ENCODE measurements around the gene HNRNPD. TPM values are rescaled to one million over a fixed set of nuclear protein-coding genes. Genes with fewer than 3 reads are reported as not detected.
A peak's percentile ranks its signal among the peaks of the same experiment; 100 is the strongest.
"Not testable (repeated sequence)": the region's sequence is repeated elsewhere in the genome, so short reads cannot be mapped to it uniquely, and the experiment has no call there.

Gene HNRNPD
- polyA plus RNA-seq, 4 donors: 485 to 663 (median 624) TPM

GRCh38 chr4:82373486-82373815 lies 340 bp downstream of the HNRNPD start:
- DNase-seq (ENCODE audit: low read depth in 4 of 4, low spot score in 3 of 4): no peak

- peak in 2 of 4 donors; percentile 56 to 67 for DNase-seq (ENCODE audit: low read depth in 4 of 4, low spot score in 3 of 4)
These were observed 990 bp downstream of the HNRNPD start for GRCh38 chr4:82372517-82373485.

DNA sequence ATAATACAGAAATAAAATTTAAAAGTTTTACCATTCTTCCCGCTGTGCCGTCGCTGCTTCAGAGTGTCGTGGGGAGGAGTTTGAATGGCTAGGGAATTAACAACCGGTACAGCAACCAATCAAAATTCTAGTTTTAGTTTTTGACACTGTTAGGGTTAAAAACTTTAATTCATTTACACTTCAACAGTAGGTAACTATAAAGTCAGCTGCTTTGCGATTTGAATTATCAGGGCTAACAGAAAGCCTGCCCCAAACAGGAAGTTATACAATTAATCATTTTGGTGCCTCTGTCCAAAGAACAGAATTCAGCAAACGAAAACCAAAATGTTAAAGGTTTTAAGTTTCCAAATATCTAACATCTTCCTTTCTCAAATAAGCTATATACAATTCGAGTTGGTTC lies 2.3 kb downstream of the HNRNPD start:
- no peak for DNase-seq (ENCODE audit: low read depth in 4 of 4, low spot score in 3 of 4)

DNA sequence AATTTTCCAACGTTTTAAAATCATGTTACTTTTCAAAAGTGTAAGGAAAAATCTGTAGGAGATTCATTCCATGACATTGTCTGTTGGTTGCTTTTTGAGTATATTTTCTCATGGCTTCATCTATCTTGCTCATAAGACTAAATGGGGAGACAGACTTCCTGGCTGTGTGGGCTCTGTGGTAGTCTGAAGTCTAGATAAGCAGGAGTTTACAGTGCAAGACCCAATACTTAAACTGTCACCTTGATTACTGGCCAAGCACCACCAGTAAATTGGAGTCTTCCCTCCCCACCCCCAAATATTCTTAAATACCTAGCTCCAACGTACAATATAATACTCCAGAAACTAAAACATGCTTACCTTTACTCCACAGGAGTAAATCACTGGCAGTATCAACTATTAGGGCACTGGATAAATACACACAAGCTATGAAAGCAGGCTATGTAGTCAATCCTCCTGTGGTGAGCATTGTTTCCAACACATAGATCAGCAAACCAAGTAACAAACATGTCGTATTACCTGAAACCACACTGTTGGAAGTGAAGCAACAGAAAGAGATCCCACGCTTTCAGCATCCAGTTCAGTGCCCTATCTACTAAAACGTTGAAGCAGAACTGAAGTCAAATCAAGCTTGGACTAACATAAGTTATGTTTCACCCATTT lies 6.2 kb downstream of the HNRNPD start:
- DNase-seq (ENCODE audit: low read depth in 4 of 4, low spot score in 3 of 4): no peak

- DNase-seq (ENCODE audit: low read depth in 4 of 4, low spot score in 3 of 4): not testable (repeated sequence)
These were observed 7.4 kb downstream of the HNRNPD start for GRCh38 chr4:82366431-82366830.

GRCh38 chr4:82363896-82364487 lies 9.8 kb downstream of the HNRNPD start:
- DNase-seq (ENCODE audit: low read depth in 4 of 4, low spot score in 3 of 4): no peak

DNA sequence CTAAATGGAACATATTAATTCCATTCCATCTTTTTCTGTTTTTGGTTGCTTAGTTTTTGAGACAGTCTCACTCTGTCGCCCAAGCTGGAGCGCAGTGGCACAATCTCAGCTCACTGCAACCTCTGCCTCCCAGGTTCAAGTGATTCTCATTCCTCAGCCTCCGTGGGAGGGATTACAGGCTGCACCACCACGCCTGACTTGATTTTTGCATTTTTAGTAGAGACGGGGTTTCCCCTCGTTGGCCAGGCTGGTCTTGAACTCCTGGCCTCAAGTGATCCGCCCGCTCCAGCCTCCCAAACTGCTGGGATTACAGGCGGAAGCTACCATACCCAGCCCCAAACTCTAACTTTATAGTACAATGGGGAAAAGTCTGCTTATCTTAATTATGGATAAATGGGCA lies 11.2 kb downstream of the HNRNPD start:
- DNase-seq (ENCODE audit: low read depth in 4 of 4, low spot score in 3 of 4): no peak

DNA sequence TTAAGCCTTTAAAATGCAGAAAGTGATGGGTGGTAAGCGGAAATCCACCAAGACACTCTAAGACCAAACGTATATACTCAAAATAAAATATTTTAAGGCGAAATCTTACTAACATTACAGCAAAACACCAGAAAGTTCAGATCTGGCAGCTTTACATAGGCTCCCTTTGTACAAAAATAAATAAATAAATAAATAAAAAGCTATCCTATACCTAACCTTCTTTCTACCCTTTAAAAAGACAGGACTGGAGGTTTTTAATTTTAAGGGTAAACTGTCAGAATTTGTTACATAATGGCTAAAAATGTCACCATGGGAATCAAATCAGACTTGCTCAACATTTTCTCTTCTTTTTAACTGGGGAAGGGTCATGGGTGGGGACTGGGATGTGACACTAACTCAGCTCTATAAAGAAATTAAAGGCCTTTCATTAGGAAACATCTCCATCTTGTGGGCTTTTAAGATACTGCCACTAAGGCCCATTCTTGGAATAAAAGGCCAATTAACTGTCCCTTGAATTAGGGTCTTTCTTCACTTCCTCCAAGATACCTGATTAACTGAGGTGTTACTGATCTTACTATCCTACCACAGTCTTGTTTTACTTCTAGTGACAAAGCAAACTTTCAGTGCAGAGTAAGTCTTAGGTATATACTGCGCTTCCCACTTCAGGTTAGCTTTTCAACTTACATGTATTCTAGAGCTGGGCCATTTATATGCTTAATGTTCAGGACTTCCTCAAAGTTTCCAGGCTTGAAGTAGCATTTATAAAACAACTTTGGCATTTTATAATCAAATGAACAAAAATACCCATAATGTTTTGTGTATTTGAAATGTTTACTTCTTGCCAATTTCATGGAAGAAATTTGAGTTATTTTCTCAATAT lies 13.3 kb downstream of the HNRNPD start:
- DNase-seq (ENCODE audit: low read depth in 4 of 4, low spot score in 3 of 4): no peak

DNA sequence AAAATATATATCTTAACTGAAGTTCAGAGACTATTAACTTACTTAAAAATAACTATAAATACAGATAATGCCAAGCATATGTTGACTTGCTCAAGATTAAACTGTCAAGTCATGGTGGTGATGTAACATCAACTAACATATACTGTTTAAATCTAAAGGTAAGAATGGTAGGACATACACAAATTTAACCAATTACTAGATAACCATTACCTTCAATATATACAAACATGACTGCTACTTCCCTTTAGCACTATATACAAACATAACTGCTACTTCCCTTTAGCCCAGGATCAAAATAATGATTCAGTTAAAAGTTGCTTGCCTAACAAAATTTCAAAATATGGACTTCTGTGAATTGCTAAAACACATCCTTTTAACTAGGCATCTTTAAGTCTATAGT lies 14.9 kb downstream of the HNRNPD start:
- no peak for DNase-seq (ENCODE audit: low read depth in 4 of 4, low spot score in 3 of 4)

- DNase-seq (ENCODE audit: low read depth in 4 of 4, low spot score in 3 of 4): no peak
These were observed 16.2 kb downstream of the HNRNPD start for GRCh38 chr4:82357640-82358039.

GRCh38 chr4:82354788-82355187 lies 19.0 kb downstream of the HNRNPD start:
- DNase-seq (ENCODE audit: low read depth in 4 of 4, low spot score in 3 of 4): no peak

GRCh38 chr4:82352825-82353366 lies 20.9 kb downstream of the HNRNPD start:
- DNase-seq (ENCODE audit: low read depth in 4 of 4, low spot score in 3 of 4): no peak

DNA sequence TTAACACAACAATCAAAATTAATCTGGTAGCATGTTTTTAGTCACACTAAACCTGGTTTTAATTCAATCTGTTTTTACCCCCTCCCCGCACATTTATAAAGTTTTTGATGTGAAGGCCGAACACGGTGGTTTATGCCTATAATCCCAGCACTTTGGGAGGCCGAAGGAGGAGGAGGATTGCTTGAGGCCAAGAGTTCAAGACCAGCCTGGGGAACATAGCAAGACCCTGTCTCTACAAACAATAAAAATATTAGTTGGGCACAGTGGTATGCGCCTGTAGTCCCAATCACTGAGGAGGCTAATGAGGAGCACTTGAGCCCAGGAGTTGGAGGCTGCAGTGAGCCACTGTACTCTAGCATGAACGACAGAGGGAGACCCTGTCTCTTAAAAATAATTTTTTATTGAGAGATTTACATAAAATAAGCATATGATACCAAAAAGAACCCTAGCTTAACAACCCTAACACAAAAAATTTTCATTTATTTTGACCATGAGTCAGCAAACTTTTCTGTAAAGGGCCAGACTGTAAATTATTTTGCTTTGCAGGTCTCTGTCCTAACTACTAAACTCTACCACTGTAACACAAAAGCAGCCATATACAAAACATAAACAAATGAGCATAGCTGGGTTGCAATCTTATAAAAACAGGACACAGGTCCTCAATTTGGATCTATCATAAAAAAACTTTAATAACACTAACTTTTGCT lies 21.5 kb downstream of the HNRNPD start:
- DNase-seq (ENCODE audit: low read depth in 4 of 4, low spot score in 3 of 4): no peak

DNA sequence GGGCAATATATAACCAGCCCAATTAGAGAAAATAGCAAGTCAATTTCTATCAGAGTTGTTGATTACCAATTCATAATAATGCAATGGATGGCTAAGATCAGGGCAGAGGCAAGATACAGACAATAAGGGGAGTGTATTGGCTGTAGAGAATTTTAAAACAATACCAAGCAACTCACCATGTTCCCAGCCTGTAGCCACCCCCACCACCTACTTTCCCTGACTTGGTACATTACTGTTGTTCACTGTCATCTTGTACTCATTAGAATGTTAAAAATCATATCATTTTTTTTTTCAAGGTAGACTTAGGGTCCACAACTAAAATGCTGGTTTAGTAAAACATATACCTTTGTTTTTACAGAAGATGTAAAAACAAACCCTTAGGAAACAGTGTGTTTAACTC lies 27.7 kb downstream of the HNRNPD start:
- no peak for DNase-seq (ENCODE audit: low read depth in 4 of 4, low spot score in 3 of 4)

- DNase-seq (ENCODE audit: low read depth in 4 of 4, low spot score in 3 of 4): no peak
These were observed 38.7 kb downstream of the HNRNPD start for GRCh38 chr4:82335043-82335442.

- not testable (repeated sequence) for DNase-seq (ENCODE audit: low read depth in 4 of 4, low spot score in 3 of 4)
These were observed 40.1 kb downstream of the HNRNPD start for GRCh38 chr4:82333641-82334040.

GRCh38 chr4:82331814-82332213 lies 42.0 kb downstream of the HNRNPD start:
- no peak for DNase-seq (ENCODE audit: low read depth in 4 of 4, low spot score in 3 of 4)

DNA sequence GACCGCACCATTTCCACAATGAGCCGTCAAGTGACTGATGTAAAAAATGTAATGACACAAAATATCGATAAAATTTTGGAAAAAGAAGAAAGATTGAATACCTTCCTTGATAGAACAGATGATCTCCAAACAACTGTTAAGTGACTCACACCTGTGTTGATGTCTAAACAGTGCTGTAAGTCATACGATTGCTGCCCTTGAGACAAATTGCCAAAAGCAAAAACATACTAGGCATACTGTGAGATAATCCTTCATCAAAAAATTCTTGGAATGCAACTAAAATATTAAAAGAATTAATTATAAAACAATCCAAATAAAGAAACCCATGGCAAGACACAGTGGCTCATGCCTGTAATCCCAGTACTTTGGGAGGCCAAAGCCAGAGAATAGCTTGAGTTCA lies 53.4 kb downstream of the HNRNPD start:
- no peak for DNase-seq (ENCODE audit: low read depth in 4 of 4, low spot score in 3 of 4)

- DNase-seq (ENCODE audit: low read depth in 4 of 4, low spot score in 3 of 4): not testable (repeated sequence)
These were observed 70.7 kb downstream of the HNRNPD start for GRCh38 chr4:82303063-82303462.
